Measurements from ENCODE around the gene AIMP2.

AIMP2 gene

DNA sequence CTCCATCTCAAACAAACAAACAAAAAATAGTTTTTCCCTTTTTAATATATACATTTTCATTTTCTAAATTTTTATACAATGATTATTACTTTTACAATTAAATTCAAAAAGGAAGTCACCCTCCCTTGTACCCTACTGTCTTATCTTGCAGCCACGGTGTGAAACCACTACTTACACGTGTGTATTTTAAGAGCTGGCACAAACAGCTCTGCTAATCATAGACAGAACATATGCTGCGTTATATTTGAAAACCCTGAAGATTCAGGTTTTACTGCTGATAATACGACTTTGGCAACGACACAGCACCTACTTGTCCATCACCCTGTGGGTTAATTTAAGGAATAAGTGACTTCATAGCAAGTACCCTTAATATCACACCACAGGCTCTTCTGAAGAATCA is 23.1 kb downstream of the AIMP2 start:
- Histone ChIP-seq H2BK120ac (ENCODE audit: low read depth, low read length) (no peak overlapping the region), H2BK5ac (ENCODE audit: low read length) (no peak overlapping the region), H2BK15ac (ENCODE audit: low read length) (no peak overlapping the region), H3K18ac (ENCODE audit: low read length) (no peak overlapping the region), H2AFZ (ENCODE audit: low read length) (no peak overlapping the region), H3K23ac (ENCODE audit: low read depth, low read length, poor library complexity) (no peak overlapping the region), H3K9ac (ENCODE audit: low read depth, low read length, poor library complexity) (no peak overlapping the region), H3K4me1 (ENCODE audit: control insufficient read depth in 2 of 2, insufficient read depth in 1 of 2, low read depth in 1 of 2, low read length in 2 of 2) (no peaks in the 10 kb centered on the region), H3K14ac (ENCODE audit: low read length) (no peak overlapping the region), H3K27ac (replicated peaks; ENCODE audit: low read length) (no peak overlapping the region), H3K4me2 (ENCODE audit: insufficient read depth, low read length, poor library complexity, severe bottlenecking) (no peak overlapping the region), H3K27me3 (ENCODE audit: control insufficient read depth in 3 of 3, insufficient read depth in 3 of 3, low read depth in 1 of 3, low read length in 3 of 3) (no peaks in the 10 kb centered on the region), H2BK12ac (ENCODE audit: low read length) (no peak overlapping the region), H3K4ac (ENCODE audit: low read length) (no peak overlapping the region), H3K79me1 (ENCODE audit: low read depth, low read length) (peaks cover 2% of the 10 kb centered on the region), H2AK5ac (ENCODE audit: low read depth, low read length) (no peak overlapping the region), H3K9me3 (replicated peaks in 1 of 2; ENCODE audit: control insufficient read depth in 2 of 2, insufficient read depth in 1 of 2, low read depth in 1 of 2, low read length in 2 of 2) (no peaks in the 10 kb centered on the region), H3K36me3 (replicated peaks in 1 of 2; ENCODE audit: control insufficient read depth in 2 of 2, insufficient read depth in 2 of 2, low read length in 2 of 2) (peaks cover 32 to 98% of the 10 kb centered on the region in 2 donors), H4K91ac (ENCODE audit: low read depth, low read length, poor library complexity) (no peak overlapping the region), H4K8ac (ENCODE audit: low read depth, low read length) (no peak overlapping the region), H3K4me3 (ENCODE audit: low read length in 2 of 2) (no peak overlapping the region)
- no peak for DNase-seq (ENCODE audit: low spot score)
- no CpG with 5 or more reads among the region's 5 CpGs for WGBS, 2 donors (ENCODE audit: extremely low coverage in 2 of 2, insufficient read length in 2 of 2, insufficient replicate concordance in 1 of 2)

- Histone ChIP-seq H3K4me1 (ENCODE audit: control insufficient read depth in 2 of 2, insufficient read depth in 1 of 2, low read depth in 1 of 2, low read length in 2 of 2) (no peaks in the 10 kb centered on the region), H2AK5ac (ENCODE audit: low read depth, low read length) (no peak overlapping the region), H3K4me2 (ENCODE audit: insufficient read depth, low read length, poor library complexity, severe bottlenecking) (no peak overlapping the region), H3K36me3 (replicated peaks in 1 of 2; ENCODE audit: control insufficient read depth in 2 of 2, insufficient read depth in 2 of 2, low read length in 2 of 2) (peaks cover 31 to 98% of the 10 kb centered on the region in 2 donors), H3K14ac (ENCODE audit: low read length) (no peak overlapping the region), H2BK5ac (ENCODE audit: low read length) (no peak overlapping the region), H3K4me3 (ENCODE audit: low read length in 2 of 2) (no peak overlapping the region), H3K27ac (replicated peaks; ENCODE audit: low read length) (no peak overlapping the region), H2BK12ac (ENCODE audit: low read length) (no peak overlapping the region), H3K27me3 (ENCODE audit: control insufficient read depth in 3 of 3, insufficient read depth in 3 of 3, low read depth in 1 of 3, low read length in 3 of 3) (no peaks in the 10 kb centered on the region), H2AFZ (ENCODE audit: low read length) (no peak overlapping the region), H3K9ac (ENCODE audit: low read depth, low read length, poor library complexity) (no peak overlapping the region), H3K23ac (ENCODE audit: low read depth, low read length, poor library complexity) (no peak overlapping the region), H3K79me1 (ENCODE audit: low read depth, low read length) (peaks cover 2% of the 10 kb centered on the region), H3K18ac (ENCODE audit: low read length) (no peak overlapping the region), H2BK15ac (ENCODE audit: low read length) (no peak overlapping the region), H3K9me3 (replicated peaks in 1 of 2; ENCODE audit: control insufficient read depth in 2 of 2, insufficient read depth in 1 of 2, low read depth in 1 of 2, low read length in 2 of 2) (no peaks in the 10 kb centered on the region), H4K8ac (ENCODE audit: low read depth, low read length) (no peak overlapping the region), H4K91ac (ENCODE audit: low read depth, low read length, poor library complexity) (no peak overlapping the region), H3K4ac (ENCODE audit: low read length) (no peak overlapping the region), H2BK120ac (ENCODE audit: low read depth, low read length) (no peak overlapping the region)
- WGBS, 2 donors (ENCODE audit: extremely low coverage in 2 of 2, insufficient read length in 2 of 2, insufficient replicate concordance in 1 of 2) = no CpG with 5 or more reads among the region's 7 CpGs
- DNase-seq (ENCODE audit: low spot score) = no peak
These were observed 23.6 kb downstream of the AIMP2 start for GRCh38 chr7:6032641-6033040.

GRCh38 chr7:6035165-6035564 is 26.1 kb downstream of the AIMP2 start:
- no peak overlapping the region for H2BK5ac ChIP-seq (ENCODE audit: low read length)
- no peak overlapping the region for H3K4ac ChIP-seq (ENCODE audit: low read length)
- no peak overlapping the region for H4K8ac ChIP-seq (ENCODE audit: low read depth, low read length)
- no peak overlapping the region for H3K9ac ChIP-seq (ENCODE audit: low read depth, low read length, poor library complexity)
- no peak overlapping the region for H3K4me2 ChIP-seq (ENCODE audit: insufficient read depth, low read length, poor library complexity, severe bottlenecking)
- WGBS, 2 donors (ENCODE audit: extremely low coverage in 2 of 2, insufficient read length in 2 of 2, insufficient replicate concordance in 1 of 2) = no CpG with 5 or more reads among the region's 10 CpGs
- no peak overlapping the region for H3K18ac ChIP-seq (ENCODE audit: low read length)
- H3K27me3 ChIP-seq (ENCODE audit: control insufficient read depth in 3 of 3, insufficient read depth in 3 of 3, low read depth in 1 of 3, low read length in 3 of 3) = no peaks in the 10 kb centered on the region
- no peaks in the 10 kb centered on the region for H3K79me1 ChIP-seq (ENCODE audit: low read depth, low read length)
- no peak overlapping the region for H2BK12ac ChIP-seq (ENCODE audit: low read length)
- DNase-seq (ENCODE audit: low spot score) = no peak
- no peaks in the 10 kb centered on the region for H3K4me1 ChIP-seq (ENCODE audit: control insufficient read depth in 2 of 2, insufficient read depth in 1 of 2, low read depth in 1 of 2, low read length in 2 of 2)
- no peak overlapping the region for H2AK5ac ChIP-seq (ENCODE audit: low read depth, low read length)
- no peak overlapping the region for H3K4me3 ChIP-seq (ENCODE audit: low read length in 2 of 2)
- no peak overlapping the region for H3K14ac ChIP-seq (ENCODE audit: low read length)
- no peak overlapping the region for H2AFZ ChIP-seq (ENCODE audit: low read length)
- no peak overlapping the region for H3K27ac ChIP-seq (replicated peaks; ENCODE audit: low read length)
- H2BK15ac ChIP-seq (ENCODE audit: low read length) = no peak overlapping the region
- no peaks in the 10 kb centered on the region for H3K9me3 ChIP-seq (replicated peaks in 1 of 2; ENCODE audit: control insufficient read depth in 2 of 2, insufficient read depth in 1 of 2, low read depth in 1 of 2, low read length in 2 of 2)
- H3K23ac ChIP-seq (ENCODE audit: low read depth, low read length, poor library complexity) = no peak overlapping the region
- peaks cover 30 to 95% of the 10 kb centered on the region in 2 donors for H3K36me3 ChIP-seq (replicated peaks in 1 of 2; ENCODE audit: control insufficient read depth in 2 of 2, insufficient read depth in 2 of 2, low read length in 2 of 2)
- no peak overlapping the region for H2BK120ac ChIP-seq (ENCODE audit: low read depth, low read length)
- no peak overlapping the region for H4K91ac ChIP-seq (ENCODE audit: low read depth, low read length, poor library complexity)

DNA sequence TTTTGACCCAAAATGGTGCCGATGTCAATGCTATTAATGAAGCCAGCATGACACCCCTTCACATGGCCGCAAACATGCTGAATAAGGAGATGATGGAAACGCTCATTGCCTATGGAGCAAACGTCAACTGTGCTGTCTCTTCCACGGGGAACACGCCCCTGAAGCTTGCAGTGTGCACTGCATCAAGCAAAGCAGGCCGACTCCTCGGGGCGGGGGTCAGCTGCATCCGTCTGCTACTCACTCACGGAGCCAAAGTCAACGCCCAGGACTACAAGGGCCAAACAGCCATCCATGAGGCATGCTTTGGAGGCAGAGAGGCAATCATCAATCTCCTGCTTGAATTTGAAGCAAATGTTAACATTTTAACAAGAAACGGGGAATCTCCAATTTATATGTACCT is 26.6 kb downstream of the AIMP2 start:
- Histone ChIP-seq H3K14ac (ENCODE audit: low read length) (no peak overlapping the region), H3K9ac (ENCODE audit: low read depth, low read length, poor library complexity) (no peak overlapping the region), H3K23ac (ENCODE audit: low read depth, low read length, poor library complexity) (no peak overlapping the region), H3K27me3 (ENCODE audit: control insufficient read depth in 3 of 3, insufficient read depth in 3 of 3, low read depth in 1 of 3, low read length in 3 of 3) (no peaks in the 10 kb centered on the region), H3K36me3 (replicated peaks in 1 of 2; ENCODE audit: control insufficient read depth in 2 of 2, insufficient read depth in 2 of 2, low read length in 2 of 2) (peaks cover 32 to 95% of the 10 kb centered on the region in 2 donors), H4K91ac (ENCODE audit: low read depth, low read length, poor library complexity) (no peak overlapping the region), H2AK5ac (ENCODE audit: low read depth, low read length) (no peak overlapping the region), H3K79me1 (ENCODE audit: low read depth, low read length) (no peaks in the 10 kb centered on the region), H2BK12ac (ENCODE audit: low read length) (no peak overlapping the region), H2AFZ (ENCODE audit: low read length) (no peak overlapping the region), H3K18ac (ENCODE audit: low read length) (no peak overlapping the region), H2BK120ac (ENCODE audit: low read depth, low read length) (no peak overlapping the region), H2BK15ac (ENCODE audit: low read length) (no peak overlapping the region), H3K4ac (ENCODE audit: low read length) (no peak overlapping the region), H3K4me3 (ENCODE audit: low read length in 2 of 2) (no peak overlapping the region), H3K9me3 (replicated peaks in 1 of 2; ENCODE audit: control insufficient read depth in 2 of 2, insufficient read depth in 1 of 2, low read depth in 1 of 2, low read length in 2 of 2) (no peaks in the 10 kb centered on the region), H3K4me1 (ENCODE audit: control insufficient read depth in 2 of 2, insufficient read depth in 1 of 2, low read depth in 1 of 2, low read length in 2 of 2) (no peaks in the 10 kb centered on the region), H4K8ac (ENCODE audit: low read depth, low read length) (no peak overlapping the region), H2BK5ac (ENCODE audit: low read length) (no peak overlapping the region), H3K27ac (replicated peaks; ENCODE audit: low read length) (no peak overlapping the region), H3K4me2 (ENCODE audit: insufficient read depth, low read length, poor library complexity, severe bottlenecking) (no peak overlapping the region)
- WGBS, 2 donors (ENCODE audit: extremely low coverage in 2 of 2, insufficient read length in 2 of 2, insufficient replicate concordance in 1 of 2) = no CpG with 5 or more reads among the region's 13 CpGs
- no peak for DNase-seq (ENCODE audit: low spot score)

All from neuronal stem cell (in vitro differentiated cells).